Tibial nerve (tissue), 4 donors: ENCODE measurements around the gene RNF135.
"Not testable (repeated sequence)": the region's sequence is repeated elsewhere in the genome, so short reads cannot be mapped to it uniquely, and the experiment has no call there.

Experiments used
- EP300 ChIP-seq, 2 donors: sonication (generic); formaldehyde crosslinking; IDR thresholded peaks; one replicate each; pipeline ENCODE4 v1.6.1; 2017; ENCODE audit warnings: antibody characterized with exemption in 2 of 2, mild to moderate bottlenecking in 1 of 2
- TF ChIP-seq, protein P1 (sequence below), 5 experiments: fragments of 200-600 bp in 3 of 5; fragments of 450-650 bp in 2 of 5; sonication (generic) in 3 of 5; IDR thresholded peaks; one replicate each; pipeline ENCODE4 v1.5.1; 2016 to 2019; ENCODE audit warnings: antibody characterized with exemption in 5 of 5, mild to moderate bottlenecking in 3 of 5, moderate library complexity in 2 of 5

GRCh38 chr17:31046856-31047425, 76.1 kb downstream of the RNF135 start:
- TF ChIP-seq, protein P1, sequence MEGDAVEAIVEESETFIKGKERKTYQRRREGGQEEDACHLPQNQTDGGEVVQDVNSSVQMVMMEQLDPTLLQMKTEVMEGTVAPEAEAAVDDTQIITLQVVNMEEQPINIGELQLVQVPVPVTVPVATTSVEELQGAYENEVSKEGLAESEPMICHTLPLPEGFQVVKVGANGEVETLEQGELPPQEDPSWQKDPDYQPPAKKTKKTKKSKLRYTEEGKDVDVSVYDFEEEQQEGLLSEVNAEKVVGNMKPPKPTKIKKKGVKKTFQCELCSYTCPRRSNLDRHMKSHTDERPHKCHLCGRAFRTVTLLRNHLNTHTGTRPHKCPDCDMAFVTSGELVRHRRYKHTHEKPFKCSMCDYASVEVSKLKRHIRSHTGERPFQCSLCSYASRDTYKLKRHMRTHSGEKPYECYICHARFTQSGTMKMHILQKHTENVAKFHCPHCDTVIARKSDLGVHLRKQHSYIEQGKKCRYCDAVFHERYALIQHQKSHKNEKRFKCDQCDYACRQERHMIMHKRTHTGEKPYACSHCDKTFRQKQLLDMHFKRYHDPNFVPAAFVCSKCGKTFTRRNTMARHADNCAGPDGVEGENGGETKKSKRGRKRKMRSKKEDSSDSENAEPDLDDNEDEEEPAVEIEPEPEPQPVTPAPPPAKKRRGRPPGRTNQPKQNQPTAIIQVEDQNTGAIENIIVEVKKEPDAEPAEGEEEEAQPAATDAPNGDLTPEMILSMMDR (IDR thresholded peaks at IDR 0.05): not testable (repeated sequence)
- TF ChIP-seq EP300 (IDR thresholded peaks at IDR 0.05): not testable (repeated sequence)
